Endothelial cell (in vitro differentiated cells): Measurements from ENCODE around the gene NSUN6. TPM values are rescaled to one million over a fixed set of nuclear protein-coding genes. Genes with fewer than 3 reads are reported as not detected.

Experiments used
- DNase-seq: peaks from one replicate; pipeline ENCODE4 v3.0.0; 2021; ENCODE audit warnings: low spot score
- H3K27ac Mint-ChIP-seq: one replicate; pipeline ENCODE4 v1.8.0; 2021; ENCODE audit warnings: mixed read lengths, inconsistent platforms; ENCODE audit not compliant: unreplicated experiment
- H3K27me3 Mint-ChIP-seq: one replicate; pipeline ENCODE4 v1.8.0; 2021; ENCODE audit warnings: mild to moderate bottlenecking, moderate library complexity, mixed read lengths, inconsistent platforms; ENCODE audit not compliant: unreplicated experiment
- H3K36me3 Mint-ChIP-seq: one replicate; pipeline ENCODE4 v1.8.0; 2021; ENCODE audit warnings: mild to moderate bottlenecking, low read depth, mixed read lengths, inconsistent platforms; ENCODE audit not compliant: unreplicated experiment
- H3K4me1 Mint-ChIP-seq: one replicate; pipeline ENCODE4 v1.8.0; 2021; ENCODE audit warnings: mild to moderate bottlenecking, mixed read lengths, inconsistent platforms; ENCODE audit not compliant: unreplicated experiment
- H3K4me3 Mint-ChIP-seq: one replicate; pipeline ENCODE4 v1.8.0; 2021; ENCODE audit warnings: mild to moderate bottlenecking, mixed read lengths, inconsistent platforms; ENCODE audit not compliant: unreplicated experiment
- H3K9me3 Mint-ChIP-seq: one replicate; pipeline ENCODE4 v1.8.0; 2021; ENCODE audit warnings: mixed read lengths, inconsistent platforms; ENCODE audit not compliant: unreplicated experiment
- CTCF ChIP-seq: fragments of 200-600 bp; sonication (generic); IDR thresholded peaks from one replicate; pipeline ENCODE4 v1.5.0; 2021; ENCODE audit warnings: antibody characterized with exemption; ENCODE audit not compliant: unreplicated experiment
- total RNA-seq: library from RNA; stranded (reverse); fragmentation: NEBNext Ultra II Directional; extraction: Animal tissue kit (Norgen Biotek cat#: 25700); gene quantifications from one replicate; pipeline ENCODE4 v1.2.1, GENCODE V29; 2021; ENCODE audit not compliant: unreplicated experiment

The NSUN6 gene
- total RNA-seq, 1 donor from 2014 or later: 11.6 TPM

GRCh38 chr10:18498998-18499397 is 152.4 kb downstream of the NSUN6 start:
- Mint-ChIP-seq H3K4me3 (no peak overlapping the region), H3K9me3 (no peaks in the 10 kb centered on the region), H3K36me3 (no peaks in the 10 kb centered on the region), H3K27me3 (peaks cover 3% of the 10 kb centered on the region), H3K27ac (no peak overlapping the region), H3K4me1 (peaks cover 5% of the 10 kb centered on the region)
- no peak for DNase-seq
- TF ChIP-seq CTCF: no peak

GRCh38 chr10:18497806-18498369 is 153.5 kb downstream of the NSUN6 start:
- Mint-ChIP-seq H3K4me3 (no peak overlapping the region), H3K36me3 (no peaks in the 10 kb centered on the region), H3K4me1 (peaks cover 5% of the 10 kb centered on the region), H3K27ac (peak overlapping the region; percentile 82), H3K9me3 (no peaks in the 10 kb centered on the region), H3K27me3 (peaks cover 3% of the 10 kb centered on the region)
- no peak for TF ChIP-seq CTCF
- no peak for DNase-seq

Other genes starting within 250 kb of the NSUN6 start
- 22.9 TPM for gene ARL5B, start 7.8 kb upstream of the NSUN6 start, total RNA-seq